Activated CD4-positive, alpha-beta T cell treated with anti-CD3 and anti-CD28 coated beads, Interleukin-2, amount 50 U/mL, for 48 hours (primary cell): Measurements from ENCODE around the gene ARHGAP30.
A peak's percentile ranks its signal among the peaks of the same experiment; 100 is the strongest.
"Not testable (repeated sequence)": the region's sequence is repeated elsewhere in the genome, so short reads cannot be mapped to it uniquely, and the experiment has no call there.

Experiments
- DNase-seq, 2 experiments: peaks; one replicate each; pipeline ENCODE4 v3.0.0-alpha.2; 2020

ARHGAP30 gene

DNA sequence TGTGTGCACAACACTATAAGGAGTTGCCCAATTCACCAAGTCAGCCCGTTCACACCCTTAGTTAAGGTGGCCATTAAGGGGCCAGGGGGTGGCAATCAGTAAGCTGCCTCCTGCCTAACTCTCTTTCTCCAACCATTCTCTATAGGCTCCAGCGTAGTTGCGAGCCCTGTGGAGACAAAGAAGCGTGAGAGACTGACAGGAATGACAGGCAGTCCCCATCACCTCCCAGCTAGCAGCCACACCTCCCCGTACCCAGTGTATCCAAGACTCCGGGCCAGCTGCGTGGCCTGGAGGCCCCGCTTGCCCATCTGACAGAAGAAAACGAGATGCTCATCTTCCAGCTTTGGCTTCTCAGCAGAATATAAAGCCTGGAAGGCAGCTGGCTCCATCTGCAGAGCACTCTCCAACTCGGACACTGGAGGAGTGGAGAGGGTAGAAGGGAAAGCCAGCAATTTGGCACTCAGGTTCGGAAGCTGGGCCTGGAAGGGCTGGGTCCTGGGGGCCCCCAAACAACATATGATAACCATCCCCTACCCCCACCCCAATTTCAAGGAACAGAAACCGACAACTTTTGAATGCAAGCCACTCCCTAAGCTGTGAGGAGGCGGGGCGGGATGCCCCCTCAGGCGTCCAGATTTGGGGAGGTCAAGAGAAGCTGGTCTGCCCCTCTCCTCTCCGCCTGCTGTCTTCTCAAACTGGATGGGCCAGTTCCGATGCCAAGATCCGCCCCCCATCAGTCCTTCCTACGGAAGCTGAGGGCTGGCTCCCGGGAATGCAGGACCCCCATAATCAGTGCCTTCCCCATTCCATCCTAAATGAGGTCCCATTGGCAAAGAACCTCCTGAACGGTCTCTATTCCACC is 31.8 kb downstream of the ARHGAP30 start:
- no peak for DNase-seq

DNA sequence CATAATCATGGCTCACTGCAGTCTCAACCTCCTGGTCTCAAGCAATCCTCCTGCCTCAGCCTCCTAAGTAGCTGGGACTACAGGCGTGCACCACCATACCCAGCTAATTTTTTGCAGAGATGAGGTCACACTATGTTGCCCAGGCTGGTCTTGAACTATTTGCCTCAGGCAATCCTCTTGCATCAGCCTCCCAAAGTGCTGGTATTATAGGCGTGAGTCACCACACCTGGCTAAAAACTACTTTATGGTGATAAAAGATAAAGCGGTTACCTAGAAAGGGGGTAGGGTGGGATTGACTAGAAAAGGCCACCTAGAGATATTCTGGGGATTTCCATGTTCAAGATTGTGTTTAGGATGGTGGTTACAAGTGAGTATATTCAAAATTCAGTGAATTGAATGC is 35.9 kb downstream of the ARHGAP30 start:
- DNase-seq = no peak

DNA sequence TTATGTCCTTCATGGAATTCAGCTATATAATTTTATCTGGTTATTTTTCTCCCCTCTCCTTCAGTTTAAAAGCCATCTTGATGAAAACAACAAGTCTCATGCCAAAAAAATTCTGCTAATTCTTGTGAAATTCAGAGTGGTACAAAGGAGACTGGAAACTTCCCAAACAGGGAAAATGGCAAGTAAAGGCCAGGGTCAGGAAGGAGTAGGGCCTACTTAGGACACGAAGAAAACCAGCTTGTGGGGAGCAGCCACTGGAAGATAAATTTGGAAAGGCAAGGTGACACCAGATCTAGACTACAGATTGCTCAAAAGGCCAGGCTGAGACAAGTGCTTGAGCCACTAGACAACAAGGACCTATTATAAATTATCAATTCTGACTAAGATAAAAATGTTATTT is 37.3 kb downstream of the ARHGAP30 start:
- DNase-seq = no peak

DNA sequence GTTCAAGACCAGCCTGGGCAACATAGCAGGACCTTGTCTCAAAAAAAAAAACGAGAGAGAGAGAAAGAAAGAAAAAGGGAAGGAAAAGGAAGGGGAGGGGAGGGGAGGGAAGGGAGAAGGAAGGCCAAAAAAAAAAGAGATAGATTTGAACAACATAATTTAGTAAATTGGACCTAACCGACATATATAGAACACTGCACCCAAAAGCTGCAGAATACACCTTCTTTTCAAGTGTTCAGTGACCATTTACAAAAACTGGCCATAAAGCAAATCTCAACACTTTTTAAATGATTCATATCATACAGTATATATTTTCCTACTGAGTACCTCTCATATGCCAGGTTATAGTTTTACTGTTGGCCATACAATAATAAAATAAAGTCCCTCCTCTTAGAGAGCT is 37.8 kb downstream of the ARHGAP30 start:
- DNase-seq = no peak

DNA sequence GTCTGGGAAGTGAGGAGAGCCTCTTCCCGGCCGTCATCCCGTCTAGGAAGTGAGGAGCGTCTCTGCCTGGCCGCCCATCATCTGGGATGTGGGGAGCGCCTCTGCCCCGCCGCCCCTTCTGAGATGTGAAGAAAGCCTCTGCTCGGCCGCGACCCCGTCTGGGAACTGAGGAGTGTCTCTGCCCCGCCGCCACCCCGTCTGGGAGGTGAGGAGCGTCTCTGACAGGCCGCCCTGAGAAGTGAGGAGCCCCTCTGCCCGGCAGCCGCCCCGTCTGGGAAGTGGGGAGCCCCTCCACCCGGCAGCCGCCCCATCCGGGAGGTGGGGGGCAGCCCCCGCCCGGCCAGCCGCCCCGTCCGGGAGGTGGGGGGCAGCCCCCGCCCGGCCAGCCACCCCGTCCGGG is 40.2 kb downstream of the ARHGAP30 start:
- DNase-seq = not testable (repeated sequence)

DNA sequence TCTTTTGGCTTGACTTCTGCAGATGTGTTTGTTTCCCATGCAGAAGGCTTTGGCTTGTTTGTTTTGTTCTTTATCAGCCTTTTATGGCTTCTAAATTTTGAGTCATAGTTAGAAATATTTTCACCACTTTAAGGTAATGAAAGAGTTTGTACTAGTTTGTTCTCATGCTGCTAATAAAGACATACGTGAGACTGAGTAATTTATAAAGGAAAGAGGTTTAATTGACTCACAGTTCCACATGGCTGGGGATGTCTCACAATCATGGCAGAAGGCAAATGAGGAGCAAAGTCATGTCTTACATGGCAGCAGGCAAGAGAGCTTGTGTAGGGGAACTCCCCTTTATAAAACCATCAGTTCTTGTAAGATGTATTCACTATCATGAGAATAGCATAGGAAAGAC is 42.7 kb downstream of the ARHGAP30 start:
- not testable (repeated sequence) for DNase-seq

DNA sequence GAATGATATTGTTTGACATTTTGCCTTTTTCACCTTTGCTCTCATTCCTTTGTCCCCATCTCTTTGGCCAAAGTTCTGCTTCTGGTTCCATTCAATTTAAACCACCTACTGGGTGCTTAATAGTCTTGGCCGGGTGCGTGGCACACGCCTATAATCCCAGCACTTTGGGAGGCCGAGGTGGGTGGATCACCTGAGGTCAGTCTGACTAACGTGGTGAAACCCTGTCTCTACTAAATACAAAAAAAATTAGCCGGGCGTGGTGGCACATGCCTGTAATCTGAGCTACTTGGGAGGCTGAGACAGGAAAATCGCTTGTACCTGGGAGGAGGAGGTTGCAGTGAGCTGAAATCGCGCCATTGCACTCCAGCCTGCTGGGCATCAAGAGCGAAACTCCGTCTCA is 47.3 kb downstream of the ARHGAP30 start:
- DNase-seq = not testable (repeated sequence)

DNA sequence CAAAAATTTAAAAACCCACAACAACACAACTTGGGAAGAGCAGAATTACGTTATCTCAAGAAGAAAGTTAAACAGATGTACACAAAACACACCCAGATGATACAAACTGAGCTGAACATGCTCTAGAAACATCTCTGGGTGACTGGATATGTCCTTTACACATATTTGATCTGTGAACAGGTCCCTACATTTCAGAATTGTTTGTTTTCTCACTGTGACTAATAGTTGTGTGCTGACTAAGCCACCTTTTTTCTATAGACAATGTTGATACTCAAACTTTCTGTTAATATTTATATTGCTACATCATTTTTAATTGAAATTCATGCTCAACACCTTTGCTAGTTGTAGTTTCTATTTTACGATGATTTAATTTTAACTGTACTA is 47.7 kb downstream of the ARHGAP30 start:
- DNase-seq = no peak

DNA sequence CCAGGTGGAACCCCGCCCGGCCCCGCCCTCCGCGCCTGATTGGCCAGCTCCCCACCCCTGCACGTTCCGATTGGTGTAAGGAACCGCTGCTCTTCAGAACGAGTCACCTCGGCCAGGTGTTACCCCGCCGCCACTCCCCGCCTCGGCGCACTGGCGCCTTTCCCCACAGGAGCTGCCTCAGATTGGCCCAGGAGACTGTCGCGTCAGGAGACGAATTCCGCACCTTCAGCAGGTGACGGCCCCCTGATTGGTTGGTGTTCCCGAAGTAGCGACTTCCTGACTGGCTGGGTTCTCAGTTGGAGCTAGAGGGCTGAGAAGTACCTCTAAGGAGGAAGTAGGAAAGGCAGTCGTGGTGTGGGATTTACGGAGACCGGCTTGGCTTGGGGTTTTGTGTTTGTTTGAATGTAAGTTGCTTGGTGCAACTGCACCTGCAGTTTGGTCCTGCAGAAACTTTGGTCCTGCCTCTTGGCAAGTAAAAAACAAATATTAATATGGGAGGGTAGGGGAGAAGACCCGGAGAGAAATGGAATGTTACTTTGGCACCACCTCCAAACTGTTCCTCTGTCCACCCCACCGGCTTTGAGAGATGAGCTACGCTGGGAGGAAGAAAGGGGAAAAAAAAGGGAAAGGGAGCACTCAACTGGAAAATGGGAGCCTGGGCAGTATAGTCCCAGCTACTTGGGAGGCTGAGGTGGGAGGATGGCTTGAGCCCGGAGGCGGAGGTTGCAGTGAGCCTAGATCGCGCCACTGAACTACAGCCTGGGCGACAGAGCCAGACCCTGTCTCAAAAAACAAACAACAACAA is 48.3 kb downstream of the ARHGAP30 start:
- DNase-seq = peak; percentile 83 to 85

DNA sequence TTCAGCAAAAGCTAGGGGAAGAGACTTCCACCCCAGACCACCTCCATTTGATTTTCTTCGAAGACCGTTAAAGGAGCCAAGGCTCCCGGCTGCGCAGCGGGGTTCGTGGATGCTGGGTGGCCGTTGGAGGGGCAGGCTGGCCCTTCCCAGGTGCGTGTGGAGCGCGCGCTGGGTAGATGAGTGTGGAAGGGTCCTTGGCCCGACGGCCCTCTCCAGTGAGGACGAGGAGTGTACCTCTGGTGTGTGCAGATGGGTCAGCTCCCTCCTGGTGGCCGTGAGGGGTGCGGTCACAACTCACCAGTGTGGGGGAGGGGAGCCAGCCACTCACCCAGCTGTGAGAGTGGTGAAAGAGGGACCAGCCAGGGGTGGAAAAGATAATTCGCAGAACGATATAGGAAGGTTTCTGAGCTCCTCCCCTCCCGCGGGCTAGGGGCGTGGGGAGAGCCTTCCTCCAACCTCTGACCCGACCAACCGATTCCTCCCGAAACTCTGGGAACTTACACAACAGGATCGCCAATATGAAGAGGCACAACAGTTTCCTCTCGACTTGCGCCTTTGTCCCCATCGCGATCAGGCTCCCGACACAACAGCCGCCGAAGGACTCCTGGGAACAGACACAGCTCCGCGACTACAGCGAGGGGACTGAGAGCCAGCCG is 49.1 kb downstream of the ARHGAP30 start, which contains the start of gene F11R:
Gene F11R, minus strand, starts transcription at position 644 of the 656 bp plus-strand sequence. Its CDS starts 79 bp downstream, at position 565.
- DNase-seq = no peak

DNA sequence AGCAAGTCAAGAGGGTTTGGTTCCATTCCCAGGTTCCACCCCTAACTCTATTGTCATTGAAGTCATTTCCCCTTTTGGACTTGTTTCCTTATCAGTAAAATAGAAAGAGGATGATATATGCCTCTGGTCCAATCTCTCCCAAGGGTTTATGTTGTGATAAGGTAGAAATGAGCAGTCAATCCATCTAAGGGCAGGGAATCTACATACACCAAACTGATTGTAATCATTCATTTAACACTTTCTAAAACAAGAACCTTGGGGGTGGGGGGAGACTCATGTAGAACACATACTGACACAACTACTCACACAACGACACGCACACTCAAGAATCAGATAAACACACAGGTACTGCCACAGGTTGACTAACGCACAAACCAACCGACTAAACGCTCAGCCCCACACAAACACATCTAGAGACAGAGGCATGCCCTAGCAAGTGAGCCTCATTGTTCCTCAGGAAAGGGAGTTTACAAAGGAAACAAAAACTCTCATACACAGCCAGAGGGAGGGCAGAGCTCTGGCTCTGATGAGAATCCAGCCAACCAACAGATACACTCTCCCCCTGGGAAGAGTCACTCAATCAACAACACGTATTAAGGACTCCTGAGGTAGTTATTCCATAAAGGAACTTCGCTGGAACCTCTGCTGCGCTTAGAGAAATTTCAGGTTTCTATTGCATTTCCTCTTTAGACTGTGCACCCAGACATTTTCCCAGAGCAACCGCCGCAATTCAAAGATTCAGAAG is 49.8 kb downstream of the ARHGAP30 start:
- no peak for DNase-seq

DNA sequence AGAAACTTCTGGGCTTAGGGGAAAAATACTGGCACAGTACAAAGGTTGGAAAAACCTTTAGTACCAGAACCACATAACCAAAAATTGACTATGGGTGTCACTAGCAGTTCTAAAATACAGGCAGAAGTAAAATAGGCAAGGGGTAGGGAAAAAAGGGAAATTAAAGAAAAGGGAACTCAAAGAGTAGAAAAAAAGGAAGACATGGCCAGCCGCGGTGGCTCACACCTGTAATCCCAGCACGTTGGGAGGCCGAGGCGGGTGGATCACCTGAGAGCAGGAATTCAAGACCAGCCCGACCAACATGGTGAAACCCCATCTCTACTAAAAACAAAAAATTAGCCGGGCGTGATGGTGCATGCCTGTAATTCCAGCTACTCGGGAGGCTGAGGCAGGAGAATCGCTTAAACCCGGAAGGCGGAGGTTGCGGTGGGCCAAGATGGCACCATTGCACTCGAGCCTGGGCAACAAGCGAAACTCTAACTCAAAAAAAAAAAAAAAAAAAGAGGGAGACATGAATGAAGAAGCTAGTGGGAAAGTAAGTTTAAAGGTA is 50.5 kb downstream of the ARHGAP30 start:
- DNase-seq = not testable (repeated sequence)

DNA sequence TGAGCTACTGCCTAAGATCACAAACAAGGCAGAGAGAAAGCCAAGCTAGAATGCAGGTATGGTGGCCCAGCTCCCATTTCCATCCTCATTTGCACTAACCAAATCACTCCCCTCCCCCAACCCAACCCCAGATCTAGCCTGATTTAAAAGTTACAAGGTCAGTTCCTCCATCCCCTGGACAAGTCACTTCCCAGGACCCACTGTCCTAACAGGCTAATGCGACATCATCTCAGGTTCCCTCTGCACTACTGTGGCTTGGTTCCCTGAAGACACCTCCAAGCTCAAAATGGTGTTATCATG is 51.1 kb downstream of the ARHGAP30 start:
- no peak for DNase-seq

DNA sequence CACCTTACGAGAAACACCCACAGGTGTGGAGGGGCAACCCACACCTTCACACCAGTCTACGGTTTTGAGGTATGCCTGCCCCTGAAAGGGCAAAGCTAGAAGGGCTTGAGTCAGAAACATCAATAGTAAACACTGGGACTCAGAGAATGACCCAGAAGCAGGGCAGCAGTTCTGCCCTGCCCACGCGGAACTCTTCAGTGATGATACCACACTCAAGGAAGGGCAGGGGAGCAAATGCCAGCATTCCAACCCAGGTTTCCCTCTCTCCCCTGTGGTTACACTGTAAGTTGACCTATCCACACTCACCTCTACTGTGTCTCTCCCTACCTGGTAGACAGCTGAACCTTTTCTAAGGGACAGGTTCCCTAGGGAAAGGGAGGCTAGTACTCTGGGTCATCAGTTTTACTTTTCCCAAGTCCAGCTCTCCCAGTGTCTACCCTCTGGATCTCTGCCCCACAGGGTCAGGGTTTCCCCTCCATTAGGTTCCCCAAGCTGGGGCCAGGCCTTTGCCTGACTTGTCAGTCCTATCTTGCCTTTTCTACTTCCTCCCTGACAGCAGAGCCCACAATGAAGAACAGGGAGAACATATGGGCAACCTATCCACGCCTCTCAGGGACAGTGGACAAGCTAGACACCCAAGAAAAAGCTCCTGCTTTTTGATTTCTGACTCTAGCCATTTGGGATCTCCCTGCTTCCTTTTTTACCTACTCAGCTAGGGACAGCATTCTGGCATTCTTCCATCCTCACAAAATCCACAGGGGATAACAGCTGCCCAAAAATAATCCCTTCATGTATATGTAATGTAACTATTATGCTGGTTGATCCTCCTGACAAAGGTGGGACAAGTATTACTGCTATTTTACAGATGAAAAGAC is 51.7 kb downstream of the ARHGAP30 start:
- DNase-seq = no peak

DNA sequence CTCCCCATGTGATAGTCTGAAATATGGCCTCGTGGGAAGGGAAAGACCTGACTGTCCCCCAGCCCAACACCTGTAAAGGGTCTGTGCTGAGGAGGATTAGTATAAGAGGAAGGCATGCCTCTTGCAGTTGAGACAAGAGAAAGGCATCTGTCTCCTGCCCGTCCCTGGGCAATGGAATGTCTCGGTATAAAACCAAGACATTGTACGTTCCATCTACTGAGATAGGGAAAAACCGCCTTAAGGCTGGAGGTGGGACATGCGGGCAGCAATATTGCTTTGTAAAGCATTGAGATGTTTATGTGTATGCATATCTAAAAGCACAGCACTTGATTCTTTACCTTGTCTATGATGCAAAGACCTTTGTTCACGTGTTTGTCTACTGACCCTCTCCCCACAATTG is 52.5 kb downstream of the ARHGAP30 start:
- DNase-seq = not testable (repeated sequence)

DNA sequence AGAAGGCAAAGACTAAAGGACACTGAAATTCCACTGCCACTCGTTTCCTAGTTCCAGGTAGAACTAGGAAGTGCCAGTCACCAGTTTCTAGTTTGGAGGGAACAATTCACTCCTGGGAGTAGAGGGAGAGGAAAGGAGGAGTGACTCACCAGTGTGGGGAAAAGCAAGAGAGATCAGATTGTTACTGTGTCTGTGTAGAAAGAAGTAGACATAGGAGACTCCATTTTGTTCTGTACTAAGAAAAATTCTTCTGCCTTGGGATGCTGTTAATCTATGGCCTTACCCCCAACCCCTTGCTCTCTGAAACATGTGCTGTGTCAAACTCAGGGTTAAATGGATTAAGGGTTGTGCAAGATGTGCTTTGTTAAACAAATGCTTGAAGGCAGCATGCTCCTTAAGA is 53.0 kb downstream of the ARHGAP30 start:
- not testable (repeated sequence) for DNase-seq

DNA sequence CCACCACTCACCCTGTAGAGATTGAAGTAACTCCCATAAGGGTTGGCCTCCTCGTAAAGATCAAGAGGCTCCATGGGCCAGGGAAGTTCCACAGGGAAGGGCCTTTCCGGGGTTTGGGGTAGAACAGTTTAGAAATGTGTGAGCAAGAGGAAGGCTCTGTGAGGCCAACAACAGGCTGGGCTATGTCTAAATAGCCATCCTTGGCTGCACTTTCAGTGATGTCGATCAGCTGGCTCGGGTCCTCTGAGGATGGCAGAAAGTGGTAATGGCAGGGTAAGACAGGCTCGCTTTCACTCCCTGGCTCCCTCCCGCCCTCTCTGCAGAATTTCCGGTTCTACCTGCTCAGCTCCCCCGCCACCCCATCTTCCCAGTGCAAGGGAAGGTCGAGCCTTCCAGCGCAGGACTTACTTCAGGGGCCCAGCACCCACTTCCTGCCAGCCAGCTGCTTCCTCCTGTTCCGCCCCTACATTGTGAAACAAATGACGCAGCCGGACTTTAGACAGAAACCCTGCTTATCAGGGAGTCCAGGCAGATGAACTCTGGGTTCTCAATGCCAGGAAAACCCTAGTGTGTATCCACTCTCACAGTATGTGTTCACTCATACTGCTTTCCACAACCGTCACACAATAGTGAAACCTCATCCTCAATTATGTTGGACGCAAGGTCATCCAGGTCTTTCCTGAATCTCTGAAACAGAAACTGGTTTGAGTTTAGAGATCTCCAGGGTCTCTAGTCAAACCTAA is 56.0 kb downstream of the ARHGAP30 start:
- DNase-seq = peak; percentile 71 to 78

DNA sequence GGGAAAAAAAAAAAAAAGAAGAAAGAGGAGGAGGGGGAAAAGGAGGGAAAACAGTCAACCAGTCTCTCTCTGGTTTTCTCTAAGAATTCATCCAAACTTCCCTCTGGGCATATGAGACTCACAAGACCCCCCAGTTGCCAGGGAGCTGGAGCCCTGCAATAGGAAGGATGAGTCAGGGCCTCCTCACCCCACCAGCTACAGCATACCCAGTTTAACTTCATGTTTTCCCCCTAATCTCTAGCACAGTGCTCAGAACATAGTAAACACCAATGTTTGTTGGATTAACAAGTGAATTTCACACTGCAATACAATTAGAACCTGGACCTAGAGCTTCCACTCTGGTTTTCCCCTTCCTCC is 56.6 kb downstream of the ARHGAP30 start:
- no peak for DNase-seq

DNA sequence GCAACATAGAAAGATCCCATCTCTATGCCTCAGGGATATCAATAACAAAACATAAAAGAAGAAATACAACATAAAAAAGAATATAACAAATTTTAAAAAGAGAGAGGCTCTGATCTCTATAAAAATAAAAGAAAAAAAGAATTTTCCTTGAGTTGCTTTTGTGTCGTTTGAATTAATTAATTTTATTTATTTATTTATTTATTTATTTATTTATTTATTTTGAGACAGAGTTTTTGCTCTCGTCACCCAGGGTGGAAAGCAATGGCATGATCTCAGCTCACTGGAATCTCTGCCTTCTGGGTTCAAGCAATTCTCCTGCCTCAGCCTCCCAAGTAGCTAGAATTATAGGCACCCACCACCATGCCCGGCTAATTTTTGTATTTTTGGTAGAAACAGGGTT is 57.3 kb downstream of the ARHGAP30 start:
- DNase-seq = no peak

DNA sequence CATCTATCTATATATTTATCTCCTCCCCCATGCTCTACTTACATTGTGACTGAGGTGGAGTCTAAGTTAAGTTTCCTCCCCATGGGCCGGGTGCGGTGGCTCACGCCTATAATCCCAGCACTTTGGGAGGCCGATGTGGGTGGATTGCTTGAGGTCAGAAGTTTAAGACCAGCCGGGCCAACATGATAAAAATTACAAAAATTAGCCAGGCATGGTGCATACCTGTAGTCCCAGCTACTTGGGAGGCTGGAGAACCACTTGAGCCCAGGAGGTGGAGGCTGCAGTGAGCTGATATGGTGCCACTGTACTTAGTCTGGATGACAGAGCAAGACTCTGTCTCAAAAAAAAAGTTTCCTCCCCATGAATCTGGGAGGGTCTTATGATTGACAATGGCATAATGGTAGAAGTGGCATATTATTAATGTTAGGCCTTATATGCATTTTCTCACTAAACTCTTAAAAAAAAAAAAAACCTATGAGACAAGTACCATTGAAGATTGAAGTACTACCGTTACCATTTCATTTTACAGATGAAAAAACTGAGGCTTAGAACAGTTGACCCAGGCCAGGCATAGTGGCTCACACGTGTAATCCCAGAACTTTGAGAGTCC is 60.0 kb downstream of the ARHGAP30 start:
- DNase-seq = no peak
